ENCODE measurements around the gene DCANP1.

DNA sequence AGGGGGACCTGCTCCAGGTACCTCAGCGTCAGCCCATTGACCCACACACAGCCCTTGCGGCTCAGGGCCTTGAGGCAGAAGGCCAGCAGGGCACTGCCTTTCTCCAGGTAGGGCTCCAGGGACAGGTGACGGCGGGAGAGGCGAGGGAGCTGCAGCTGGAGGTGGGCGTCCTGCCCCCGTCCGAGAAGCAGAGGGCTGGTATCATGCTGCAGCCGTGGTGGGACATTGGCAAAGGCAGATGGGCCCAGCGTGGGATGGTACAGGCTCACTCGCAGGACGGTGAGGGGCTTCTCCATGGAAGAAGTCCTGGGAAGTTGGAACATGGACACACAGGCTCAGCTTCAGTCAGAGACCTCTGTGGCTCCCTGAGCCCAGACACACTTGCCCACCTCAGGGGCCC is 2.5 kb upstream of the DCANP1 start:
- TF ChIP-seq, protein P1, sequence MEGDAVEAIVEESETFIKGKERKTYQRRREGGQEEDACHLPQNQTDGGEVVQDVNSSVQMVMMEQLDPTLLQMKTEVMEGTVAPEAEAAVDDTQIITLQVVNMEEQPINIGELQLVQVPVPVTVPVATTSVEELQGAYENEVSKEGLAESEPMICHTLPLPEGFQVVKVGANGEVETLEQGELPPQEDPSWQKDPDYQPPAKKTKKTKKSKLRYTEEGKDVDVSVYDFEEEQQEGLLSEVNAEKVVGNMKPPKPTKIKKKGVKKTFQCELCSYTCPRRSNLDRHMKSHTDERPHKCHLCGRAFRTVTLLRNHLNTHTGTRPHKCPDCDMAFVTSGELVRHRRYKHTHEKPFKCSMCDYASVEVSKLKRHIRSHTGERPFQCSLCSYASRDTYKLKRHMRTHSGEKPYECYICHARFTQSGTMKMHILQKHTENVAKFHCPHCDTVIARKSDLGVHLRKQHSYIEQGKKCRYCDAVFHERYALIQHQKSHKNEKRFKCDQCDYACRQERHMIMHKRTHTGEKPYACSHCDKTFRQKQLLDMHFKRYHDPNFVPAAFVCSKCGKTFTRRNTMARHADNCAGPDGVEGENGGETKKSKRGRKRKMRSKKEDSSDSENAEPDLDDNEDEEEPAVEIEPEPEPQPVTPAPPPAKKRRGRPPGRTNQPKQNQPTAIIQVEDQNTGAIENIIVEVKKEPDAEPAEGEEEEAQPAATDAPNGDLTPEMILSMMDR (IDR thresholded peaks at IDR 0.05; ENCODE audit: low read depth, low read length), result no peak
- TF ChIP-seq EZH2phosphoT487 (IDR thresholded peaks at IDR 0.05; ENCODE audit: low read depth), result no peak
